ENCODE measurements around the gene RASL11B. TPM values are rescaled to one million over a fixed set of nuclear protein-coding genes. Genes with fewer than 3 reads are reported as not detected.

RASL11B gene
- total RNA-seq, 1 donor from 2014 or later: 13.0 TPM

DNA sequence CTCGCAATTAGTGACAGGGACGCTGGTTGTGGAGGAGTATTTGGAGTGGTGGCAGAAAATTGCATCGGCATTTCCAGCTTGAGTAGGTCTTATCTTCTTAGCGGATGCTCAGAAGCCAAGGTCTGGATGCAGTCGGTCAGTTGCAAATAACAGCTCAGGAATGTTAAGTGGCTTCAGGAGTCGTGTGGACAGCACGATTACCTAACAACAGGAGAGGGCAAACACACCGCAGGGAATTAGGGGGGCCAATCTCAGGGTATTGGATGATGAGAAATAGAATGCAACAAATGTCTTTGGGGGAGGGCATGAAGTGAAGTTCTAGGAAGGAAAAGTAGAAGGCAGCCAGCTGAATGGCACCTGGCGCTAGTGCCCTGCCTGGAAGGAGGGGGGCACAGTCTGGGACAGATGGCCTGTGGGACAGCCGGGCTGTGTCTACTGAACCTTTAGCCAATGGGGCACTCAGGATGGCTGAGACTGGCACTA is 11.8 kb downstream of the RASL11B start:
- no peak for DNase-seq (ENCODE audit: low spot score)

- no peak for DNase-seq (ENCODE audit: low spot score)
Measured at GRCh38 chr4:52874948-52875347, 12.8 kb downstream of the RASL11B start.

DNA sequence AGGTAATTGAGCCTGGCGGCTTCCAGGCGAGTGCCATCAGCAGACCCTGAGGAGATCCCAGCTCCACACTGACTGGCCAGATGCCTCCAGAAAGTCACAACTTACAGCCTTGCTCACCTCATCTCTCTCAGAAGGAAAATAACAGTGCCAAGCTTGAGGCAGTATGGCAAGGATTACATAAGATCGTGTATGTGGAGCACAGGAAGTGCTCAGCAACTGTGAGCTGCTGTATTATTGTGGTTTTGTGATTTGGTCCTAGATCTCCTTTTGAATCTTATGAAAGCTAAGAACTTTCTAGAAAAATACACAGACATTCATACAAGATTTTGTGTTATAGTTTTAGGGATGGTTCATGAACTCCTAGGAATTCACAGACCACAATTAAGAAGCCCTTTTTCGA is 14.0 kb downstream of the RASL11B start:
- no peak for DNase-seq (ENCODE audit: low spot score)

GRCh38 chr4:52877036-52877435 is 14.9 kb downstream of the RASL11B start:
- DNase-seq (ENCODE audit: low spot score): no peak

GRCh38 chr4:52877694-52878093 is 15.6 kb downstream of the RASL11B start:
- no peak for DNase-seq (ENCODE audit: low spot score)

- no peak for DNase-seq (ENCODE audit: low spot score)
Measured at GRCh38 chr4:52879471-52879870, 17.4 kb downstream of the RASL11B start.

DNA sequence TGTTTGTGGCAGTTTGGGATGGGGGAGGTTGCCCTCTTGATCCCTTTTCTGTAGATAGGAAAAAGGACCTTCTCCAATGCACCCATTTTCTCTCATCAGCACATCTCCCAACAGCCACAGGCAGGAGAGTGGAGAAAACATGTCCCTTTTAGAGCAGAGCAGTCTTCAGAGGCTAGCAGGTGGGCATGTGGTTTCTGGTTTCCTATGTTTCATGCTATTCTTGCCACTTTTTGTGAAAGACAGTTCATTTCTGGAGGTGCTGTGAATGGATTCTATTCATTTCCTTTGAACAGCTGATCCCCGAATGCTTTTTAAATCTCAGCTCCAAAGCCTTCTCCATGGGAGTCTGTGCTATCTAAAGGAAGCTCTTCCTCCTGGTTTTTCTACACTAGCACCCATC is 18.9 kb downstream of the RASL11B start:
- DNase-seq (ENCODE audit: low spot score): no peak

GRCh38 chr4:52883183-52883621 is 21.1 kb downstream of the RASL11B start:
- DNase-seq (ENCODE audit: low spot score): no peak

- DNase-seq (ENCODE audit: low spot score): no peak
Measured at GRCh38 chr4:52883707-52884669, 21.9 kb downstream of the RASL11B start.

GRCh38 chr4:52884994-52885393 is 22.9 kb downstream of the RASL11B start:
- no peak for DNase-seq (ENCODE audit: low spot score)

- no peak for DNase-seq (ENCODE audit: low spot score)
Measured at GRCh38 chr4:52889354-52889753, 27.2 kb downstream of the RASL11B start.

GRCh38 chr4:52889778-52890520 is 27.8 kb downstream of the RASL11B start:
- DNase-seq (ENCODE audit: low spot score): no peak

DNA sequence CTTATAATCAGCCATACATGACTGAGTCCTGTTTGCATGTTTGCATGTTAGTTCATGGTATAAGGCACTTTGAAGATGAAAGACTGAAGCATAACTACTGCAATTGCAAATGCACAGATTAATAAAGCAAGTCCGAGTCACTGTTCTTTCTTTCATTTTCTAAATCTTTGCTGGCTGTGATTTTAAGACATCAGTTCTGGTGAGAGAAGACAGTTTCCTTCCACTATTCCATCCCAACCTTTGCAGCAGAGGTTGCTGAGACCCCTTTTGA is 28.3 kb downstream of the RASL11B start:
- DNase-seq (ENCODE audit: low spot score): no peak

GRCh38 chr4:52891743-52892142 is 29.6 kb downstream of the RASL11B start:
- DNase-seq (ENCODE audit: low spot score): peak; percentile 38

DNA sequence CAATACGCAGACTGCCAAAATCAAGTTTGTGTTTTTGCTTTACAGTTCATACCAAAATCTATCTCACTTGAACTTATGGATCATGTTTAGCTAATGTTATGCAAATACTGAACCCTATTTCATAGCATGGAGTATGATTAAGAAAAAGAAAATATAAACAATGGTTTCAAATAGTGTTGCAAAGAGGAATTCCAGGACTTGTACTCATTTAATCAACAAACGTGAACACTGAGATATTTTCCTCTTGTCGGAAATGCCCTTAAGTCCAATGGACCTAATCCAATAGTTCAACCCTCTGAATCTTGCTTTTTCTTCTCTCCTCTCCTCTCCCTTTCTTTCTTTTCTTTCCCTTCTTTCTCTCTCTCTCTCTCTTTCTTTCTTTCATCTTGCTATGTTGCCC is 30.8 kb downstream of the RASL11B start:
- DNase-seq (ENCODE audit: low spot score): no peak

GRCh38 chr4:52894443-52894842 is 32.3 kb downstream of the RASL11B start:
- no peak for DNase-seq (ENCODE audit: low spot score)

DNA sequence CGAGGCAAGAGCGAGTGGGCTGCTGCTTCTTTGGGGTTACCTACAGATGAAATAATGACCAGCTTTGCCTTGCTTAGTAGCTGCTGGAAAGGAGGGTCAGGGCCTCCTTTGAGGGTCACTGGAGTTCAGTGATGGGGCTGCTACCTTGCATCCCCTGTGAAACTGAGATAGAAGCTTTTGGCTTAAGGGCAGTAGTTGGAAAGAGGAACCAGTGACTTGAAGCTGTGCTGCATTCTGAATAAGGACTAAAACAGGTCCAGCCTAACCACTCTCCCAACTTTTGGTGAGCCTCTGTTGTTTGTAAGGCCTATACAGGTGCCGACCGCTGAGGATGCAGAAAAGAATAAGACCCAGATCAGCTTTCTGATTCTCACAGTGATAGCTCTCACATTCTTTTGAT is 41.2 kb downstream of the RASL11B start:
- DNase-seq (ENCODE audit: low spot score): no peak

DNA sequence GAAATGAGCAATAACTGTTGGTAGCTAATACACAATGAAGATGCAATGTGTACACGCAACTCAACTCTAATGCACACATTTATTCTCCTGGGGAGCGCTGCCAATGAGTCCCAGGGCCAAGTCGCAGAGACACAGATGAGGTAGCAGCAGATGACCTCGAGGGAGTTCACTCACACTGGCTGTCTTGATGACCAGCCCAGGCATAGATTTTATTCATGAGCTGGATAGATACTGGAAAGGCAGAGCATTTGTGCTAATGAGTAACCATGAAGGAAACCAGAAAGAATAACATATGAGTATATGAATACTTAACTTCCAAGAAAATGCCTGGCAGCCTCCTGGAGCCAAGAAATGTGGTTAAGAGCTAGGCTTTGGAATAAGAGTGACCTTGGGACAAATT is 42.3 kb downstream of the RASL11B start:
- DNase-seq (ENCODE audit: low spot score): no peak

GRCh38 chr4:52907510-52907909 is 45.4 kb downstream of the RASL11B start:
- peak; percentile 57 for DNase-seq (ENCODE audit: low spot score)

- DNase-seq (ENCODE audit: low spot score): no peak
Measured at GRCh38 chr4:52910115-52910514, 48.0 kb downstream of the RASL11B start.

DNA sequence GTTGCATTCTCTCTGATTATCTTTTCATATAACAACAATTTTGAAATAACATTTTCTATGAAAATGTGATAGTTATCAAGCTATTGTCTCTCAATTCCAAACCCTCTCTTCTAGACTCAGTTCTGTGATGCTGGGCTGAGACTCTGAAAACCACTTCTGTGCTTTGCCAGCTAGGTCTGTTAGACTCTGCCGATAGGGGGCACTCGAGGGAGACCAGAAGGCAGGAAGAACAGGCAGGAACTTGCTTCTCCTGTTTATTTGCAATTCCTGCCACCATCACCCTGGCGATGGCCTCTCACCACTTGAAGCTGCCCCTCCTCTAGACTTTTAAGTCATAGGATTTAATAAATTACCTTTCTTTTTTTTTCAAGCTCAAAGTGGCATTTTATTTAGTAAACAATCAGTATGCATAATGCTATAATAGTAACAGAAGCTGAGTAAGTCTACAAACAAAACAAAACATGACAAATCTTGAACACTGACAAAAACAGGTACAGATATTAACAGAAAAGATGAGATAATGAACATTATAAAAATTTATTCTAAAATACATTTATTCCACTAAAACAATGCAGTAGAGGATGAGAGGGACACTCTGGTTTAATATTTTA is 49.7 kb downstream of the RASL11B start:
- peak; percentile 64 for DNase-seq (ENCODE audit: low spot score)

- DNase-seq (ENCODE audit: low spot score): no peak
Measured at GRCh38 chr4:52912608-52913007, 50.5 kb downstream of the RASL11B start.

Data from umbilical cord (tissue), 2 donors.